Stimulated activated CD4-positive, alpha-beta T cell treated with anti-CD3 and anti-CD28 coated beads, Interleukin-4, amount 100 ng/mL, for 1 hour (primary cell): ENCODE results near the gene SLC4A7.
A peak's percentile ranks its signal among the peaks of the same experiment; 100 is the strongest.
"Not testable (repeated sequence)": the region's sequence is repeated elsewhere in the genome, so short reads cannot be mapped to it uniquely, and the experiment has no call there.

Source experiments
- DNase-seq: peaks from one replicate; pipeline ENCODE4 v3.0.0-alpha.2; 2020

Gene SLC4A7

DNA sequence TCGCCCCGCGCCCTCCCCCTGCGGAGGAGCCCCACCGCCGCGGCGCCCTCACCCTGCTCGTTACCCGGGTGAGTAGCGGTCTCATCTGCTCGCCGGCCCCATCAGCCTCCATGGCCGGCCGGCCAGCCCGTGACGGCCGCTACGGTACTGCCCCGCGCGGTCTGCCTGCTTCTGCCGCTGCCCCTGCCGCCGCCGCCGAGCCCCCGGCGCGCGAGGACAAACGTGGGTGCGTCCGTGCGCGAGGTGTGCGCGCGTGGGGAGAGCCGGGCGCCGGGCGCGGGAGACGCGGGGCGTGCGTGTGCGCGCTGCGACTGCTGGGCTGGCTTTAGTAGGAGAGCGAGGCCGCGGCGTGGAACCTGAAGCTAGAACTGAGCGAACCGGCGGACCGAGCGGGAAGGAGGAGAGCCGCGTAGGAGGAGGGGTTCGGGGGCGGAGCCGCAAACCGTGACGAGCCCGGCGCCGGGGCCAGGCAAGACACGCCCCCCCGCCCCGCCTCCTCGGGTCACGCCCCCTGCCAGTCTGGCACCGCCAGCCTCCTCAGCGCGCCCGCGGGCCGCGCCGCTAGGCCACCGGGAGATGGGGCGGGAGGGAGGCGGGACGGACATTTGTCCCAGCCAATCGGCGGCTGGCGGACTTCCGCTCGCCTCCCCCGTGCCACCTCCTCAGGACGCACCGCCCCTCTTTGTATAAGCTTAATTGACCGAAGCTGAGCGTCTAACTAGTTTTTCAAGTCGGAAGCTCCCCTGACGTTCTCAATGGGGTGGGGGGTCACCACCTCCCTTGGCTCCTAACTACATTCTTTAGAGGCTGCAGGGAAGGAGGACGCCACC, at the start of gene SLC4A7:
TSS of gene SLC4A7 (minus strand) at position 370 of the 830 bp plus-strand sequence. CDS start at position 112, 258 bp downstream.
- DNase-seq = peak; percentile 99

DNA sequence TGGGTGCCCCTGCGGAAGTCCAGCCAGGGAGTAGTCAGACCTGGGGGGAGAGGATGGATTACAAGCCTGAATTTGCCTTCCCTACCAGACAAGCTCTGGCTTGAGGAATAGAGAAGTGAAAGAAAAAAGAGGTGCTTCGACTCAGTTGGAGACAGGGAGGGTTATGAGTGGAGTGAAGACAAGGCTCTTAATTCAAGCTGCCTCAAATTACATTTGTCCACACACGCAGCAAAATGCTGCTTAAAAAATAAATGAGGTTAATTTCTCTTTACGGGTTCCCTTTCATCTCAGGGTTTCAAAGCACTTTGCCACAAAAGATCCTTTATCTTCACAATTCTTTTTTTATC, 49.0 kb upstream of the SLC4A7 start:
- no peak for DNase-seq

DNA sequence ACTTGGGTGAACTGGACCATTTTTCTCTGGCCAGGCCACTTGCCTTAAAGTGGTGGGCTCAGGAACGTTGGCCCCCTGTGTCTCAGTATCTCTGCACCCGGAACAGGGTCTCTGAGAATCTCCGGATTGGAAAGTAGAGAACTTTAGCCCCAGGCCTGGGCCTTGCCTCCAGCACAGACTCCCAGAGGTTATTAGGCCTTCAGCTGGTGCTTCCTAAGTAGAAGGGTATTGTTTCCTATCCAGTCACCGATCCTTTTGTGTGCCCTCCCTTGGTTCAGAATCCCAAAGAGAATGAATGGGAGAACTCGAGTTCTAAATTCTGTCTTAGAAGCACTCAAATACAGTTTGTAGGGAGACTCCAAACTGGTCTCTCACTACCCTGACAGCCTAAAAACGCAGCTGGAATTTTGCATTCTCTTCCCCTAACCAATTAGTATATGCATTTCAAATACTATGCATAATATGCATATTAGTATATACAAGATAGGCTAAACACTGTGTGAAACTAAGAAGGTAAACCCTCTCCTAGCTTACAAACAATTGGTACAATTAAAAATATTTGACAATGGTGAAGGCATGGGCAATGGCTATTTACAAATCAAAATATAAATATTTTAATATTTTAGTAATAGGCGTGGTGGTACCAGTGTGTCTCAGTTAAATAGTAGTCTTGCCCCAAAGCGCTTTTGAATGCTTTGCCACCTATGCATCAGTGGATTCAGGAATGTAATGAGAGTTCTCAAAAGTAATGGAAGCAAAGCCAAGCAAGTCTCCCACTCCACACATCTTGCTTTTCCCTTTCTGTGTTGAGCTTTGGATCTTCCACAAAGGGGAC, 48.5 kb upstream of the SLC4A7 start:
- DNase-seq = no peak

DNA sequence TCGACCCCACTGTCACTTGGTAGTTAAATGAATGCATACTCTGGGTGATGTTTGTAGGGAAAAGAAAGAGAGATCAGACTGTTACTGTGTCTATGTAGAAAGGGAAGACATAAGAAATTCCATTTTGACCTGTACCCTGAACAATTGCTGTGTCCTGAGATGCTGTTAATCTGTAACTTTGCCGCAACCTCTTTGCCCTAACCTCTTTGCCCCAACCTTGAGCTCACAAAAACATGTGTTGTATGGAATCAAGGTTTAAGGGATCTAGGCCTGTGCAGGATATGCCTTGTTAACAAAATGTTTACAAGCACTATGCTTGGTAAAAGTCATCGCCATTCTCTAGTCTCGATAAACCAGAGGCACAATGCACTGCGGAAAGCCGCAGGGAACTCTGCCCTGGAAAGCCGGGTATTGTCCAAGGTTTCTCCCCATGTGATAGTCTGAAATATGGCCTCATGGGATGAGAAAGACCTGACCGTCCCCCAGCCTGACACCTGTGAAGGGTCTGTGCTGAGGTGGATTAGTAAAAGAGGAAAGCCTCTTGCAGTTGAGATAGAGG, 47.1 kb upstream of the SLC4A7 start:
- DNase-seq = not testable (repeated sequence)

DNA sequence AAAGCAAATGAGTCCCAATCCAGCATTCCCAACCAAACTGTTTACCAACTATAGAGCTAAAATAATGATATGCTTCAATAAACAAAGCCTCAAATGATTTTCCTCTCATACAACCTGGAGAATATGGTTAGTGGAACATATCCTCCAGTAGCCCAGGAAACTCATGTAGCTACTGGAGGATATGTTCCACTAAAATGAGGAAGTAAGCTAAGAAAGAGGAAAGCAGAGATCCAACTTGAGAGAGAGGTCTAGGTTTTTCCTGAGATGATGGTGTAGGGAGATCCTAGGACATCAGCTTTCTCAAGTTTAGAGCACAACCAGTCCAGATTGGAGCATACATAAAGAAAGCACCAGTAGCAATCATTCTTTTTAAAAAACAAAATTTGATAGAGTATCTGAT, 44.6 kb upstream of the SLC4A7 start:
- no peak for DNase-seq

DNA sequence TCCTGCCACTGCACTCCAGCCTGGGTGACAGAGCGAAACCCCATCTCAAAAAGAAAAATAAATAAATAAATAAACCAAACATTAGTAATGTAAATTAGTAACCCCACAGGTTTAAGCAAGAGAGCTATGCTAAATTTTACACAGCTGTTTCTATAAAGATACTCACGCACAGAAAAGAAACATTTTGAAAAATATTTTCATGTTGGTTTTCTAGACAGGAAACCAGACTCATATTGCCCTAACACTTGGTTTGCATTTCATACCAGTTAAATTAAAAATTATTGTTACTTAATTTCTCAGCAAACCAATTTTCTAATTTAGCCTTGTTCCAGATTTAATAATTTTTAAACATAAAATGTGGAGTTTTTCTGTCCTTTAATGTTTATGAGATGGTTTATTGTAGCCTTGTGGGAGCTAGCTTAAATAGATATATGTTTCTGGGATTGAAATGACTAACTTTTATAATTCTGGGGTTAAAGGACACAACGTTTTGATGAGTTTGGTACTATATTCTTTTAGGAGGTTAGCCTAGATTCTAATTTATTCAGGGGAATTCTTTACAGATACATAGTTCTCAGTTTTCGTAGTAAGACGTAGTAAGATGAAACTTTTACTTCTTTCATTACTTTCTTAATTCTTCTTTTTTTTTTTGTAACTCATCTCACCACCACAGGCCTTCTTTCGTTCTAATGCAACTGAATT, 42.6 kb upstream of the SLC4A7 start:
- DNase-seq = no peak

DNA sequence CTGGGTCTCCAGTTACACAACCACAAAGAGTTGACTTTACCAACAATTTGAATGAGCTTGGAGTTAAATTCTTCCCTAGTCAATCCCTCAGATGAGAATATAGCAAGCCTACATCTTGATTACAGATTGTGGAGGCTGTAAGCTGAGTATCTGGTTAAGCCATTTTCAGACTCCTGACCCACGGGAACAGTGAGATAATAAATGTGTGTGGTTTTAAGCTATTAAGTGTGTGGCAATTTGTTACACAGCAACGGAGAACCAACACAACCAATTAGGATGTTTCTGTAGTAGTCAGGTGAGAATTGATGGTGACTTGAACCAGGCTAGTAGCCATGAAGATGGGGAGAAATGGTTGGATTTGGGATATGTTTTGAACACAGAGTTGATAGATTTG, 37.7 kb upstream of the SLC4A7 start:
- no peak for DNase-seq

DNA sequence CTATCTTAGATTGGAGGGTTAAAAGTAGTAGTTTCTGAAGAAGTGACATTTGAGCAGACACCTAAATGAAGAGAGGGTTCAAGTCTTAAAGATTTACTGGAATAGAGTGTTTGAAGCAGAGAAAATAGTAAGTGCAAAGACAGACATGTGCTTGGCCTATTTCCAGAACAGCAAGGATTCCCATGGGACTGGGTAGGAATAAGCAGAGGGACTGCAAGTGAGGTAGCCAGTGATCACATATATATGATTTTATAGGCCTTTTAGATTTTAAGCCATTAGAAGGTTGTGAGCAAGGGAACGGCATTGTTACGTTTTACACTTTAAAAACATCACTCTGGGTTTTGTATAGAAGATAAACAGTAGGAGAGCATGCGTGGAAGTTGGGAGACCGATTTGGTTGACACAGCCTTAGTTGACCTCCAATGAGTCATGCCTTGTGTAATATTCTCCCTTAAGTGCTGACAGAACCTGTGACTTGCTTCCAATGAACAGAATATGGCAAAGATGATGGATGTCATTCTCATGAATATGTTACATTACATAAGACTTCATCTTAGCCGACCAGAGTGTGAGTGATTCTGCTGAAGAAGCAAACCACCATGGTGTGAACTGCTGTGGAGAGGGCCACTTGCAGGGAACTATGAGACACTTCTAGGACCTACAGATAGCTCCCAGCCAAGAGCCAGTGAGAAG, 37.1 kb upstream of the SLC4A7 start:
- no peak for DNase-seq

DNA sequence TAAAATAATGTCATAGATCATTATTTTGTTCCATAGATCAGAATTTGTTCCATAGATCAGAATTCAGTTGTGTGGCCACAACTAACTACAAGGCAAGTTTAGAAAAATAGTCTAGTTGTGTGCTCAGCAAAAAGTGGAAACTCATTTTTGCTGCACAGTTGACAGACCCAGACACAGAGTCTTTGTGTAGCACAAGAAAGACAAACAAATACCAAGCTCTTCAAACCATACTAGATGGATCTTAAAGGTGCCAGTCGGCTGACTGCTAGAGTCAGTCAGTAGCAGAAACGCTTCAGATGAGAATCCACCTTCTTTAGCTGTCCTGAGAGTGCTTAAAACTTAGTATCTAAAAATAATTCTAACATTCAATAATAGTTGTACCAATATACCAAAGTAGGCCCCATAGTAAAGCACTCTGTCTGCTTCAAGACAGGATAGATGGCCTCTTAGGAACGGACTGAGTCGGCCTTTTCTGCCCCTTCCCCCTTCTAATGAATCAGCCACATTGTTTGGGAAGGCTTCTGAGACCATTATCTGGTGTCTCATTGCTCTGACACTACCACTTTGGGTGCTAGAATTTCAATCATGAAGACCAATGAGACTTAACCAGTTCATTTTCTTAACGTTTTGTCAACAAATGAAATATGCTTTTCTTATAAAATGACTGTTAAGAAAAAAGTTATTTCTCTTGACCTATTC, 27.7 kb upstream of the SLC4A7 start:
- no peak for DNase-seq

DNA sequence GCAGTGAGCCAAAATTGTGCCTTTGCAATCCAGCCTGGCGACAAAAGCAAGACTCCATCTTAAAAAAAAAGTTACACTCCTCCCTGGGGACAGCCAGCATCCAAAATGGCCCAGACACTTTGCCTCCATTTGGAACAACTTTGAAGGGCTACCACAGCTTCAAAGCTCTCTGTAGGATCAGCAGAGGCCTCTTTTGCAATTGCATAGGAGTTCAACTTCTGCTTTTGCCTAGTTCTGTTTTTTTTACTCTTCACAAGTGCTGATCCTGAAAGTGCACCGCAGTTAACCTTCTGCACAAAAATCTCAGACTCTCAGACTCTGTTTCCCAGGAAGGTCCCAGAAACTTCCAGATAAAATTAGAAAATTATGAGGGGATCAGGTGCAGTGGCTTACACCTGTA, 25.2 kb upstream of the SLC4A7 start:
- DNase-seq = no peak

DNA sequence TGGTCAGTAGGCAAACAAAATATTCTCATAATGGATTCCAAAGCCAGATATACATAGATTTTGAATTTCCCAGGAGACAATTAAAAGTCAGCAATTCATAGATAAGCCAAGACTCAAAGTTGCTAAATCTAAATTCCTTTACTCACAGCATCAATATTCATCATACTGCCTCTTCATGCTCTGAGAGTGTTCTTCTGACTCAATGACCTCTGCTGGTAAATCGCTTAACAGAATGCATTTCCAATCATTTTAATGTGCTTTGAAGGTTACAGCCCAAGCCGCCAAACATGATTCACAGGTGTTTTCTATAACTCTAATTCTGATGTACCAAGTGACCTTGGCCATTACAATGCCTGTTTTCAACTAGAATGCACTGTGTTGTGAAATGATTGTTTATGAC, 24.2 kb upstream of the SLC4A7 start:
- DNase-seq = no peak

DNA sequence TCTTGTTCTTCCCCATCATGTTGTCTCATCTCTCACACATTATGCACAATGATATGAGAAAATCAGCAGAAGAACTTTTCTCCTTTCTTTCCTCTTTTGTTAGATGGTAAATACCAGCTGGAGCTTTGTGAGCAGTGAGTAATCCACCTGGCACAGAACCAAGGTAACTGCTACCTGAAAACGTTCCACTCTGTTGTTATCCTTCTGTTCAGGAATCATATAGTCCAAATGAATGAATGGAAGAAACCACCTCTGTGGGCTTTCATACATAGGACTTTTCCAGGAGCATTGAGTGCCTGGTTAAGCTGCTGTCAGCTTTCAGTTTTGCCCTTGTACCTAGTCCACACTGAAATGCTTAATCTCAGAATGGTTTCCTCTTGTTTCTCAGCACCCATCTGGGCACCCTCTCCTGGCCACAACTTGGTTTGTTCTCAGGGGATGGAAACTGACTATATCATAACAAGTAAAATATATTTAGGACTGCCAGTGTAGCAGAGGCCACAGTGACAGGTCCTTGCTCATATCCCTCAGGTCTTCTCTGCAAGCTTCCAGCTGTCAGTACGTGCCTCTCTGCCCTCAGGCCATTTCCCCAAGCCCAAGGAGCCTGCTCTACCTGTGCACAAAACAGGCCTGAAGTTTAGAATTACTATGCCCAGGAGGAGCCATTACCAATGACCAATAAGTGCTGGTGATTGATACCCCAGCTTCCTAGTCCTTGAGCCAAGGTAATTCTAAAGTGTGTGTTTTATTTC, 23.5 kb upstream of the SLC4A7 start:
- no peak for DNase-seq

DNA sequence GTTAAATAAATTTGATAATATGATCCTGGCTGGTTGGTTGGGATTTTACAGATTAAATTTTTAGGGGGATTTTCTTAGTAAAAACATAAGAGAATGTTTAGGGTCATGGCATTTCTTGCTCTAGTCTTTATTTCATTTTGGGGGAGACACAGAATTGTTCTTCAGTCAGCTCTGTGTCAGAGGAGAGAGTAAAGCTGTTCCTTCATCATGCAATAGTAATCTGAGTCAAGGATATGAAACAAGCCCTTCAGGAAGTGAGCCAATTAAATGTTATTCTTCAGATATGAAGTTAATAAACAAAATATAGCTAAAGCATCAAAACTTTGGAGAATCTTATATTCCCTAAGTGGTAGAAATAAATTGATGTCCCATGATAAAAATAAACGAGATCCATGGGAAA, 22.9 kb upstream of the SLC4A7 start:
- no peak for DNase-seq

DNA sequence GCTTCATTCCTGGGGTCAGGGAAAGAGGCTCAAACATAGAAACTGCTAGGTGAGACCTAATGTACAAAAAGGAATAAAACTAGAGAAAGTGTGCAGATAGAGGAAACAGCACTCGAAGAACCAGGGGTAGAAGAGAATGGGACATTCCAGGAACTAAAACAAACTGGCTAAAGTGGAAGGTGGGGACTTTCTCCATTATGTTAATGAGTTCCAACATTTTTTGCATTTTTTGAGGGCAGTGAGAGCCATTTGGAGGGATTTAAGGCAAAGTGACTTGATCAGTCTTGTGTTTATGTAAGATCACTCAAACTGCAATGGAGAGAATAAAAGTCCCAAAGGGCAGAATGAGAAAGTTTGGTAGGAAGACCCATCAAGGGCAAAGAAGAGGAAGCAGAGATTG, 20.6 kb upstream of the SLC4A7 start:
- no peak for DNase-seq

DNA sequence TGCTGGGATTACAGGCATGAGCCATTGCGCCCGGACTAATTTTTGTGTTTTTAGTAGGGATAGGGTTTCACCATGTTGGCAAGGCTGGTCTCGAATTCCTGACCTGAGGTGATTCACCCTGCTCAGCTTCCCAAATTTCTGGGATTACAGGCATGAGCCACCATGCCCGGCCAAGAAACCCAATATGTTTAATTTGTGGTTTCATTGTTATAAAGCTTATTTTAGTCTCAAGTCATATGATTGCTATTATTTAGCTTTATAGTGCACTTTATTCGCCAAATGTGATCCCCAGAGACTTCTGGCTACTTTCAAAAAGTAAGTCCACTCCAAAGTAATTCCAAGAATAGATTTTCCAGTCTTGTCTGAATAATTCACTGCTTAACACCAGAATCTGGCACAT, 19.3 kb upstream of the SLC4A7 start:
- DNase-seq = no peak

DNA sequence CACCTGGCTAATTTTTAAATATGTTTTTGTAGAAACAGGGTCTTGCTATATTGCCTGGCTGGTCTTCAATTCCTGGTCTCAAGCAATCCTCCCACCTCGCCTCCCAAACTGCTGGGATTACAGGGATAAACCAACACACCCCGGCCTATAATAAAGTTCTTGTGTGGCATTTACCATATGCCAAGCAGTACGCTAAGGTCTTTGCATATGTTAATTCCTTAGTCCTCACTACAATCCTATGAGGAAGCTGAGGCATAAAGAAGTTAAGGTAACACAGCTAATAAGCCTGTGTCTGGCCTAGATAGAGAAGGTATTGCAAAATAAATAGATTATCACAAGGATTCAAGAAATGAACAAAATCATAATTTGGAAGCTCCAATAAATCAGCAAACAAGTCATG, 17.6 kb upstream of the SLC4A7 start:
- DNase-seq = no peak

DNA sequence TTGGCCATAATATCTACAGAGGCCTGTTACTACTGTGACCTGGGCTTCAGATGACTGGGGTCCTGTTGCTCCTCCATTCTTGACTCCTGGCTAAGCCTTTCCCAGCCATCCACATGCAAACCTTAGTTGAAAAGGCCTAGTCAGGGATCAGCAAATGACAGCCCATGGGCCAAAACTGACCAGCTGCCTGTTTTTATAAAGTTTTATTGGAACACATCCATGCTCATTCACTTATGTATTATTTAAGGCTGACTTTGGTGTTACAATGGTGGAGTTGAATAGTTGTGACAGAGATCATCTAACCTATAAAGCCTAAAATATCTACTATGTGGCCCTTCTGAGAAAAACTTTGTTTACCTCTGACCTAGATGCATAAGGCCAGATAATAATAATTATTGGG, 16.8 kb upstream of the SLC4A7 start:
- DNase-seq = no peak

DNA sequence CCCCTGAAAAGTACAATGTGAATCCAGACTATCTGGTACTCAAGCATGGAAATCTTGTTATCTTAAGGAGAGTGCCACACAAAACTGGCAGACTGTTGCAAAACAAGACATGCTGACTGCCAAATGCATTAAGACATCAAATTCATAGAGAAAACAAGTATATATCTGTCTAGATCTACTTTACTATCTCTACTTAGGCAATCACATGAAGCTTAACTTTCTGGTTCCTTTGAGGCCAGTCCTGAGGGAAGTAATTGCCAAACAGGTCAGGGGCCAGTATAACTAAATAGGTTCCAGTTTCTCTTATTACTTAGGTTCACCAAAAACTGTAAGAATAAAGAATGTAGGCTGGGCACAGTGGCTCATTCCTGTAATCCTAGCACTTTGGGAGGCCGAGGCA, 15.9 kb upstream of the SLC4A7 start:
- DNase-seq = no peak

DNA sequence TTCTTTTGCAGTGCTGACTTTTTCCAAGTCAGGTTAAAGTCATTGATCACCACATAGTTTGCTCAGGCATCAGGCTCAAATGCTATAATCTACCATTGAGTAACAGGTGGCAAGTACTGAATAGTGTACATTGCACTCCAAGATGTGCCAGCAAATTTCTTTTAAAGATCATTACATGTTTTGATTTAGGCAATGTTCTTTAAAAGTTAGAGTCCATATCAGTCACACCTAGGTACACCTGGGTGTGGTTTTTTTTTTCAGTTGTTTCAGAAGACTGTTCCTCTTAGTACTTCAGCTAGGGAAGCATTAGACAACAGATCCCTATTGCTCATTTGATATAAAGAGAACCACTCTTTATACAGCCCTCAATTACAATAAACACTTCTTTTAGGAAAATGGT, 10.6 kb upstream of the SLC4A7 start:
- no peak for DNase-seq

DNA sequence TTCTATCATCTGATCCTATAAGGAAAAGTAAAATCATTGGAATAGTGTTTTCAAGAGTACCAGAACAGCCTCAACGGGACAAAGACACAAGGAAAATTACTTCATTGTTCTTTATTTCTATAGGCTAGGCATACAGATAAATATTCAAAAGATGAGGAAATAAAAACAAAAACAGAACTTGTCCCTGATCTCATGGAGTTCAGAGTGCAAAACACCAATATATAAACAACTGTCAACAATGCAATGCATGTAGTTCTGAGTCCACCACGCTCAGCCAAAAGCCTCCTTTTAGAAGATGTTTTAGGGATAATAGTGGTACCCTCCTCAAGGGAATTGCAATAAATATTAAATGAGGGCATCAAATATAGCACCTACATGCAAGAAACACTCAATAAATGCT, 4.6 kb upstream of the SLC4A7 start:
- no peak for DNase-seq

DNA sequence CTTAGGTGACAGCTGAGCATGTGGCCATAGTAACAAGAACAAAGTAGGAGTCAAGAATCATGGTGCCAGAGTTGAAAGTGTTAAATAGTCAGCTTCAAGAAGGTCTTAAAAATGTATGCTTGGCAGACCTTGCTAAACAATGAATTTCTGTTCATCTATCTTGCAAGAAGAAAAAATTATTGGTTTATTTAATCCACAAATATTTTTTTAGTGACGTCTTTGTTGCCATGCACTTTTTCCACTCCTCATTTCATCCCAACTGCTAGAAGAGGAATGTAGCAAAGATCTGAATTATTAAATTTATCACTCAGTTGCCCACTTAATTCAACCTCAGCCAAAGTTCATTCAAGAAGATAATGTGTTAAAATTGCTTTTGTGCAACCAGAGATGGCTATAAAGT, 3.2 kb upstream of the SLC4A7 start:
- no peak for DNase-seq
